CD8-positive, alpha-beta memory T cell (primary cell): Measurements from ENCODE around the gene HCN2. TPM values are rescaled to one million over a fixed set of nuclear protein-coding genes. Genes with fewer than 3 reads are reported as not detected.

Source experiments
- CTCF ChIA-PET: fragments of 350-600 bp; sonication (Branson Sonifier 250); formaldehyde crosslinking; loops from one replicate; lab custom pipeline; 2021; ENCODE audit warnings: antibody characterized with exemption; lab: Charles Lee
- POLR2A ChIA-PET: fragments of 350-600 bp; sonication (Branson Sonifier 250); formaldehyde crosslinking; loops from one replicate; lab custom pipeline; 2021; ENCODE audit warnings: antibody characterized with exemption; lab: Charles Lee
- DNase-seq, 5 donors: peaks; one replicate each; pipeline versions ENCODE4 v3.0.0 to v3.0.0-alpha.2; 2020 to 2022; ENCODE audit warnings: mixed read lengths in 1 of 5
- H3K27ac ChIP-seq: one replicate; pipeline ENCODE4 v1.7.0; 2013; ENCODE audit warnings: low read depth, mild to moderate bottlenecking, low read length, moderate library complexity
- H3K27me3 ChIP-seq: 2 replicates; pipeline ENCODE4 v1.7.0; 2013; ENCODE audit warnings: low read length, mild to moderate bottlenecking; ENCODE audit not compliant: insufficient read depth, poor library complexity, severe bottlenecking
- H3K36me3 ChIP-seq: 2 replicates; pipeline ENCODE4 v1.7.0; 2013; ENCODE audit warnings: mild to moderate bottlenecking, low read length, moderate library complexity; ENCODE audit not compliant: insufficient read depth
- H3K4me1 ChIP-seq: 2 replicates; pipeline ENCODE4 v1.7.0; 2013; ENCODE audit warnings: mild to moderate bottlenecking, low read length, moderate library complexity; ENCODE audit not compliant: insufficient read depth
- H3K4me3 ChIP-seq: 2 replicates; pipeline ENCODE4 v1.7.0; 2013; ENCODE audit warnings: mild to moderate bottlenecking, low read length
- H3K9me3 ChIP-seq: 2 replicates; pipeline ENCODE4 v1.7.0; 2013; ENCODE audit warnings: mild to moderate bottlenecking, low read length
- H3K27ac Mint-ChIP-seq, 8 donors: one replicate each; pipeline ENCODE4 v1.8.0; 2020 to 2021; ENCODE audit warnings: mixed read lengths in 8 of 8, mild to moderate bottlenecking in 6 of 8, inconsistent platforms in 3 of 8, moderate library complexity in 3 of 8
- H3K27me3 Mint-ChIP-seq, 2 donors: one replicate each; pipeline ENCODE4 v1.8.0; 2020 to 2021; ENCODE audit warnings: mixed read lengths in 2 of 2, mild to moderate bottlenecking in 1 of 2, moderate library complexity in 1 of 2
- H3K36me3 Mint-ChIP-seq, 3 donors: one replicate each; pipeline ENCODE4 v1.8.0; 2020 to 2021; ENCODE audit warnings: mixed read lengths in 3 of 3, inconsistent platforms in 1 of 3, mild to moderate bottlenecking in 1 of 3
- H3K4me1 Mint-ChIP-seq, 3 donors: one replicate each; pipeline ENCODE4 v1.8.0; 2020 to 2021; ENCODE audit warnings: mixed read lengths in 3 of 3, inconsistent platforms in 1 of 3, mild to moderate bottlenecking in 1 of 3
- H3K4me3 Mint-ChIP-seq, 7 donors: one replicate each; pipeline ENCODE4 v1.8.0; 2020 to 2021; ENCODE audit warnings: mixed read lengths in 7 of 7, mild to moderate bottlenecking in 6 of 7, moderate library complexity in 4 of 7, inconsistent platforms in 2 of 7
- H3K9me3 Mint-ChIP-seq, 5 donors: one replicate each; pipeline ENCODE4 v1.8.0; 2020 to 2022; ENCODE audit warnings: mixed read lengths in 5 of 5, mild to moderate bottlenecking in 3 of 5, moderate library complexity in 2 of 5, inconsistent platforms in 1 of 5
- polyA plus RNA-seq: library from polyadenylated mRNA; unstranded; fragments of 300-500 nt; fragmentation: Illumina TruSeq; gene quantifications from one replicate; pipeline ENCODE4 v1.2.3, GENCODE V29; 2021
- total RNA-seq, 2 experiments: library from RNA; stranded (reverse); gene quantifications; one replicate each; pipeline ENCODE4 v1.2.3, GENCODE V29; 2021

Gene HCN2
- total and polyA plus RNA-seq, 3 experiments from 2014 or later = 0.42 to 0.48 TPM; not detected in 1

DNA sequence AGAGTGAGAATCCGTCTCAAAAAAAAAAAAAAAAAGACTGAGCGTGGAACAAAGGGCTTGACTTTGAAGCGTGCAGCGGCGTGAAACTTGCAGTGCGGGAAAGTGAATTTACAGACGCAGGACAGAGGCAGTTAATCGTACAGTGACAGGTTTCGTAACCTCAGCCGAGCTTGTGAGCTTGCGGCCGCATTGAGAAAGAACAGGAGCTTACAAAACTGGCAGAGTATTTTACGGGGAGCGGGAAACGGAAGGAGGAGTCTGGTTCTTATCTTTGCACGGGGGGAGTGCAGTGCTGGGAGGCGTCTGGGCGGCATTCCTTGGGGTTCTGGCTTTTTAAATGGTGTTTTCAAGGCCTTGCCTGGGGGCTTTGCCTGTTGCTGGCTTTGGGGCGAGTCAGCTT, 23.3 kb upstream of the HCN2 start:
- peaks cover 0 to 11% of the 10 kb centered on the region in 2 donors for H3K27me3 Mint-ChIP-seq
- H3K36me3 ChIP-seq = no peaks in the 10 kb centered on the region
- ChIA-PET POLR2A (no interaction called here), CTCF (interaction anchor here (0.8 kb wide), 1 partner anchor 60 kb away, joined by 4 read pairs; no protein-coding TSS in a partner anchor)
- H3K9me3 ChIP-seq = no peaks in the 10 kb centered on the region
- peaks cover 0 to 2% (median 0%) of the 10 kb centered on the region in 5 donors for H3K9me3 Mint-ChIP-seq
- H3K4me3 Mint-ChIP-seq = peak overlapping the region in 1 of 7 donors; percentile 4
- no peak overlapping the region for H3K4me3 ChIP-seq
- peak overlapping the region in 1 of 8 donors; percentile 56 for H3K27ac Mint-ChIP-seq
- peaks cover 0 to 5% (median 0%) of the 10 kb centered on the region in 3 donors for H3K36me3 Mint-ChIP-seq
- H3K4me1 Mint-ChIP-seq = peaks cover 10 to 15% (median 12%) of the 10 kb centered on the region in 3 donors
- peak overlapping the region; percentile 31 for H3K27ac ChIP-seq
- peak in 1 of 5 donors; percentile 42 for DNase-seq
- H3K4me1 ChIP-seq = no peaks in the 10 kb centered on the region
- no peaks in the 10 kb centered on the region for H3K27me3 ChIP-seq

DNA sequence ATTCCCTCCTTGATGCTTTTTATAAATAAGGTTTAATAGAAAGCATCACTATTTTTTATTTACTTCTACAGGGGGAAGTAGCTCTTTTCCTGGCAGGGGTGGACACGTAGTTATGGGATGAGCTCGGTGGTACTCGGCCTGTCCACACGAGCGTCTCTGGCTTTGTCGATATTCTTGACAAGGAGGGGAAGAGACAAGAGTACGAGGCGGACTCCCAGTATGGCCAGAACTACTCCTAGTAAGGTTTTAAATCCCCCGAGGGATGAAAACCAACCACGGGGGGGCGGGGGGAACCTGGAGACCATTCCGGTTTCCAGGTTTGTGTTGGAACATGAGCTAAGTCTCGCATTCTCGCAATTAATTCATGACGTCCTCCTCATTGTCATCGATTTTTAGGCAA, 22.8 kb upstream of the HCN2 start:
- H3K27me3 ChIP-seq = no peaks in the 10 kb centered on the region
- Mint-ChIP-seq H3K4me1 (peaks cover 12 to 19% (median 13%) of the 10 kb centered on the region in 3 donors), H3K4me3 (no peak overlapping the region), H3K27ac (peak overlapping the region in 2 of 8 donors; percentile 47 to 56), H3K36me3 (peaks cover 0 to 5% (median 0%) of the 10 kb centered on the region in 3 donors), H3K27me3 (peaks cover 0 to 12% of the 10 kb centered on the region in 2 donors), H3K9me3 (peaks cover 0 to 2% (median 0%) of the 10 kb centered on the region in 5 donors)
- H3K9me3 ChIP-seq = no peaks in the 10 kb centered on the region
- DNase-seq = no peak
- no peak overlapping the region for H3K4me3 ChIP-seq
- no peaks in the 10 kb centered on the region for H3K4me1 ChIP-seq
- peak overlapping the region; percentile 31 for H3K27ac ChIP-seq
- H3K36me3 ChIP-seq = no peaks in the 10 kb centered on the region
- POLR2A ChIA-PET = no interaction called here
- CTCF ChIA-PET = interaction anchor here (0.8 kb wide), 2 partner anchors 21 to 61 kb away, joined by 4 read pairs; no protein-coding TSS in a partner anchor

DNA sequence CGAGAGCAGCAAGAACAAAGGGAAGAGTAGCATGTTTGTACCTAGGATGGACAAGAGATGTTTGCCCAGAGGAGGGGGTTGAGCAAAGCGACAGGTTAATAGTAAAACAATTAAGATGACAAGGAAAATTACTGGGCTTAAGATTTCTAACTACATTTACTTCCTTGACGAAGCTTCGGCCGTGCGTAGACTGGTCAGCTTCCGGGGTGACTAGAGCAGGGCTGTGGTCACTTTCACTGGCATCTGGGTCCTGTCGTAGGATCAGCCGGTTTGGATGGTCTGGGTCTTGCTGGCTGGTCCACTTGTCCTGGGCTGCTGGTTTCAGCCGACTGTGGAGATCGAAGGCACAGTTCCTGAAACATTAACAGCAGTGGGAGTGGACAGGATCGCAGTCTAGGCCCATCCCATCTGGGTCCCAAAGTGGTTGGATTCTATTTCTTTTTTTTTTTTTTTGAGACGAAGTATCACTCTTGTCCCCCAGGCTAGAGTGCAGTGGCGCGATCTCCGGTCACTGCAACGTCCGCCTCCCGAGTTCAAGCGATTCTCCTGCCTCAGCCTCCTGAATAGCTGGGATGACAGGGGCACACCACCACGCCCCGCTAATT, 22.3 kb upstream of the HCN2 start:
- Histone ChIP-seq H3K27me3 (no peaks in the 10 kb centered on the region), H3K27ac (no peak overlapping the region), H3K4me3 (no peak overlapping the region), H3K36me3 (no peaks in the 10 kb centered on the region), H3K9me3 (no peaks in the 10 kb centered on the region), H3K4me1 (no peaks in the 10 kb centered on the region)
- ChIA-PET CTCF (interaction anchor here (0.8 kb wide), 1 partner anchor 22 kb away, joined by 4 read pairs; no protein-coding TSS in a partner anchor), POLR2A (no interaction called here)
- H3K27ac Mint-ChIP-seq = peak overlapping the region in 1 of 8 donors; percentile 56
- peaks cover 0 to 2% (median 0%) of the 10 kb centered on the region in 5 donors for H3K9me3 Mint-ChIP-seq
- DNase-seq = peak in 1 of 5 donors; percentile 43
- peaks cover 0 to 15% of the 10 kb centered on the region in 2 donors for H3K27me3 Mint-ChIP-seq
- peaks cover 0 to 7% (median 0%) of the 10 kb centered on the region in 3 donors for H3K36me3 Mint-ChIP-seq
- no peak overlapping the region for H3K4me3 Mint-ChIP-seq
- peaks cover 12 to 19% (median 14%) of the 10 kb centered on the region in 3 donors for H3K4me1 Mint-ChIP-seq

DNA sequence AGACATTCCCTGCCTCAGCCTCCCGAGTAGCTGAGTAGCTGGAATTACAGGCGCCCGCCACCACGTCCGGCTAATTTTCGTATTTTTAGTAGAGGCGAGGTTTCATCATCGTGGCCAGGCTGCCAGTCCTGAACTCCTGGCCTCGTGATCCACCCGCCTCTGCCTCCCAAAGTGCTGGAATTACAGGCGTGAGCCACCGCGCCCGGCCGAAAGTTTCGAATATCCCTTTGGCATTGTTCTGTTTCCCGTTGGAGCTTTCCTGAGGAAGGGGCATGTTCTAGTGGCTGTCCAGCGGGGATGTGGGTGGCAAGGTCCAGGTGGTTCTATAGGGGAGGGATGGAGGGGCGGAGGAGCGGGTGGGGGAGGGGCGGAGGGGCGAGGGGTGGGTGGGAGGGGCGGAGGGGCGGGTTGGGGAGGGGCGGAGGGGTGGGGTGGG, 19.4 kb upstream of the HCN2 start:
- Mint-ChIP-seq H3K36me3 (peaks cover 0 to 10% (median 0%) of the 10 kb centered on the region in 3 donors), H3K27ac (peak overlapping the region in 4 of 8 donors; percentile 24 to 96 (median 86)), H3K9me3 (peaks cover 0 to 2% (median 0%) of the 10 kb centered on the region in 5 donors), H3K4me3 (peak overlapping the region; percentile 48 to 87 (median 74)), H3K4me1 (peaks cover 27 to 37% (median 31%) of the 10 kb centered on the region in 3 donors), H3K27me3 (peaks cover 0 to 15% of the 10 kb centered on the region in 2 donors)
- Histone ChIP-seq H3K36me3 (no peaks in the 10 kb centered on the region), H3K27me3 (no peaks in the 10 kb centered on the region), H3K9me3 (no peaks in the 10 kb centered on the region), H3K27ac (no peak overlapping the region), H3K4me3 (no peak overlapping the region), H3K4me1 (peaks cover 17% of the 10 kb centered on the region)
- DNase-seq = peak in 2 of 5 donors; percentile 27 to 60
- POLR2A ChIA-PET = interaction anchor here (0.5 to 1.2 kb wide), 2 partner anchors 38 to 1325 kb away, joined by 4 to 9 read pairs; no protein-coding TSS in a partner anchor
- CTCF ChIA-PET = no interaction called here

DNA sequence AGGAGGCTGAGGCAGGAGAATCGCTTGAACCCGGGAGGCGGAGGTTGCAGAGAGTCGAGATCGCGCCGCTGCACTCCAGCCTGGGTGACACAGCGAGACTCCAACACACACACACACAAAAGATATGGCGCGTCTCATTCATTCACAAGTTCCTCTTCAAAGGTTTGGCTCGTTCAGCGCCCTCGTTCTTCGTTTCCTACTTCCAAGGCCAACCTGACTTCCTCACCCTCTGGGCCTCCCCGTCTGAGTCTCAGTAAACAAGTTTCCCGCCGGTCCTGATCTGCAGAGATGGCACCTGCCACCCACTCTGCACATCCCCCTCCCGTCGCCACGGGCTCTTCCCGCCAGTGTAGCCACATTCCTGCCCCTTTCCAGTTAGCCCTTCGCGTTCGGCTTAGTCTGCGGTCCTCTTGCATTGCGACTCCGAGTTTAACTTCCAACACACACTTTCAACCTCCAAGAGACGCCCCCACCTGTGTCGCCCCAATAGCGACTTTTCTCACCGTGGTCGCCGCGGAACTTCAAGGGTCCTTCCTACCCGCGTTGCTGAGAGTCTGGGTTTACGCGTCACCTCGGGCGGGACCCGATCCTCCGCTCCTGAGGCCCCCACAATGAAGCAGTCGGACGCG, 18.6 kb upstream of the HCN2 start:
- peak overlapping the region; percentile 91 to 100 (median 97) for H3K27ac Mint-ChIP-seq
- ChIA-PET CTCF (interaction anchor here (1.2 to 2.0 kb wide), 2 partner anchors 26 to 60 kb away, joined by 3 to 8 read pairs; no protein-coding TSS in a partner anchor), POLR2A (interaction anchor here (0.5 to 1.2 kb wide), 4 partner anchors 38 to 1324 kb away, joined by 3 to 9 read pairs (median 4); partner anchors contain the start of gene CDC34)

DNA sequence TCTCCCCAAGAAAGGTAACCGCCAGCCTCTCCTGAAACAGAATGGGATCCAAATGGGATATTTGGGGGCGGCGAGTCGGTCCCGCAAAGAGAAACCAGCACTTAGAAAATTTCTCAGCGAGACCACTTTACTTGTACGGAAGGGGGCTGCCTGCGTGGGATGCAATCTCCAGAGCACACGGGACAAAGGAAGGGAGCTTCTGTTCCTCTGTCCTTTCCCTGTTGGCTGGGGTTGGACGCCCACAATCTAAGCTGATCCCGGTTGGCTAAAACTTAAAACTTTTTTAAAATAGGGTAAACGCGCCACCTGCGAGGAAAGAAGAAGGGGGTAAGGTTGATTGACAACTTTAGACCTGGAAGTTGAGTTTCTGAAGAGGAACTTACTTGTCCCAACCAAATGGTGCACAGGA, 18.1 kb upstream of the HCN2 start:
- CTCF ChIA-PET = interaction anchor here (1.2 to 2.0 kb wide), 2 partner anchors 27 to 60 kb away, joined by 3 to 8 read pairs; no protein-coding TSS in a partner anchor
- H3K4me3 ChIP-seq = peak overlapping the region; percentile 87
- peak overlapping the region; percentile 89 for H3K27ac ChIP-seq
- H3K36me3 Mint-ChIP-seq = peaks cover 0 to 10% (median 0%) of the 10 kb centered on the region in 3 donors
- H3K27me3 Mint-ChIP-seq = peaks cover 0 to 15% of the 10 kb centered on the region in 2 donors
- no peaks in the 10 kb centered on the region for H3K27me3 ChIP-seq
- H3K4me1 Mint-ChIP-seq = peaks cover 31 to 45% (median 33%) of the 10 kb centered on the region in 3 donors
- H3K27ac Mint-ChIP-seq = peak overlapping the region; percentile 91 to 100 (median 97)
- peaks cover 23% of the 10 kb centered on the region for H3K4me1 ChIP-seq
- no peaks in the 10 kb centered on the region for H3K36me3 ChIP-seq
- no peaks in the 10 kb centered on the region for H3K9me3 ChIP-seq
- POLR2A ChIA-PET = interaction anchor here (0.6 to 1.0 kb wide), 4 partner anchors 40 to 82 kb away, joined by 3 to 4 read pairs (median 4); partner anchors contain the start of genes CDC34 and TPGS1
- peak in 3 of 5 donors; percentile 16 to 50 (median 34) for DNase-seq
- peak overlapping the region; percentile 88 to 99 (median 93) for H3K4me3 Mint-ChIP-seq
- peaks cover 0 to 2% (median 0%) of the 10 kb centered on the region in 5 donors for H3K9me3 Mint-ChIP-seq

More for the DNA sequence above, 18.6 kb upstream of the HCN2 start:
- no peaks in the 10 kb centered on the region for H3K9me3 ChIP-seq
- H3K4me1 Mint-ChIP-seq = peaks cover 27 to 41% (median 31%) of the 10 kb centered on the region in 3 donors
- no peaks in the 10 kb centered on the region for H3K27me3 ChIP-seq
- peaks cover 0 to 2% (median 0%) of the 10 kb centered on the region in 5 donors for H3K9me3 Mint-ChIP-seq
- peaks cover 0 to 10% (median 0%) of the 10 kb centered on the region in 3 donors for H3K36me3 Mint-ChIP-seq
- peak overlapping the region; percentile 87 for H3K4me3 ChIP-seq
- peaks cover 0 to 15% of the 10 kb centered on the region in 2 donors for H3K27me3 Mint-ChIP-seq
- H3K27ac ChIP-seq = peak overlapping the region; percentile 89
- peak overlapping the region; percentile 88 to 99 (median 93) for H3K4me3 Mint-ChIP-seq
- no peaks in the 10 kb centered on the region for H3K36me3 ChIP-seq
- peaks cover 22% of the 10 kb centered on the region for H3K4me1 ChIP-seq
- peak; percentile 50 to 79 (median 69) for DNase-seq

DNA sequence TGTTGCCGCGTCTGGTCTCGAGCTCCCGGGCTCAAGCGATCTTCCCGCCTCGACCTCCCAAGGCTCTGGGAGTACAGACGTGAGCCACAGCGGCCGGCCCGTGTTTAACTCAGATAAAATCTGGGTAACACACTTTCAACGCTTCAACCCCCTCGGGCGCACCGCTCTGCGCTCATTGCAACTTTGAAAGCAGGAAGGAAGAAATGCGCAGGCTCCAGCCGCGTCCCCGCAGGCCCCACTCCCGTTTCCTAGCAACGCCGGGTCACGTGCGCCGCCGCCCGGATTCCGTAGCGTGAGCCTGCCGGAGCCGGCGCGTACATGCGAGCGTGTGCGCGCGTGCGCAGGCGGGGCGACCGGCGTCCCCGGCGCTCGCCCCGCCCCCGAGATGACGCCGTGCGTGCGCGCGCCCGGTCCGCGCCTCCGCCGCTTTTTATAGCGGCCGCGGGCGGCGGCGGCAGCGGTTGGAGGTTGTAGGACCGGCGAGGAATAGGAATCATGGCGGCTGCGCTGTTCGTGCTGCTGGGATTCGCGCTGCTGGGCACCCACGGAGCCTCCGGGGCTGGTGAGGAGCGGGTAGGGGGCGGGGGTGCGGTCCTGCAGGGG, 17.4 kb upstream of the HCN2 start, which contains the start of gene BSG:
Gene BSG, plus strand, starts transcription at position 457 of the 603 bp plus-strand sequence. Its CDS starts 39 bp downstream, at position 496.
- peak within 1 kb of the TSS; percentile 93 to 100 (median 98) for H3K27ac Mint-ChIP-seq
- peak; percentile 98 to 99 (median 99) for DNase-seq
- H3K4me1 ChIP-seq = peaks cover 23% of the 10 kb centered on the region
- H3K4me1 Mint-ChIP-seq = peaks cover 35 to 49% (median 37%) of the 10 kb centered on the region in 3 donors
- peak within 1 kb of the TSS; percentile 89 for H3K27ac ChIP-seq
- no peaks in the 10 kb centered on the region for H3K27me3 ChIP-seq
- peak within 1 kb of the TSS; percentile 87 for H3K4me3 ChIP-seq
- no peaks in the 10 kb centered on the region for H3K36me3 ChIP-seq
- H3K9me3 ChIP-seq = no peaks in the 10 kb centered on the region
- peaks cover 0 to 2% (median 0%) of the 10 kb centered on the region in 5 donors for H3K9me3 Mint-ChIP-seq
- H3K4me3 Mint-ChIP-seq = peak within 1 kb of the TSS; percentile 88 to 99 (median 93)
- H3K27me3 Mint-ChIP-seq = peaks cover 0 to 15% of the 10 kb centered on the region in 2 donors
- CTCF ChIA-PET = interaction anchor here (1.2 to 2.0 kb wide), 2 partner anchors 28 to 61 kb away, joined by 3 to 8 read pairs; no protein-coding TSS in a partner anchor
- H3K36me3 Mint-ChIP-seq = peaks cover 0 to 12% (median 0%) of the 10 kb centered on the region in 3 donors
- POLR2A ChIA-PET = interaction anchor here (0.6 to 1.0 kb wide), 6 partner anchors 15 to 83 kb away, joined by 3 to 4 read pairs (median 3); partner anchors contain the start of genes CDC34, GZMM and TPGS1
